Measurements from ENCODE around the gene ABCC1. TPM values are rescaled to one million over a fixed set of nuclear protein-coding genes. Genes with fewer than 3 reads are reported as not detected.

Gene ABCC1
- polyA plus RNA-seq, 1 donor from 2014 or later: 3.0 TPM

- no peaks in the 10 kb centered on the region for H3K27me3 ChIP-seq (ENCODE audit: insufficient read depth, low read depth, low read length)
- H3K4me3 ChIP-seq (ENCODE audit: low read length): no peak overlapping the region
- no peaks in the 10 kb centered on the region for H3K79me2 ChIP-seq (replicated peaks; ENCODE audit: insufficient read depth, low read length)
- TF ChIP-seq RAD21 (conservative IDR thresholded peaks at IDR 0.05) (no peak), EP300 (conservative IDR thresholded peaks at IDR 0.05; ENCODE audit: poor library complexity, severe bottlenecking) (no peak), EZH2 (IDR thresholded peaks at IDR 0.05; ENCODE audit: borderline replicate concordance, insufficient read depth, low read length, poor library complexity, severe bottlenecking) (no peak), SMC3 (conservative IDR thresholded peaks at IDR 0.05; ENCODE audit: poor library complexity) (no peak), MXI1 (conservative IDR thresholded peaks at IDR 0.05; ENCODE audit: poor library complexity, severe bottlenecking) (no peak), TAF1 (IDR thresholded peaks at IDR 0.05; ENCODE audit: low read depth) (no peak), POLR2AphosphoS5 (IDR thresholded peaks at IDR 0.05) (no peak)
- TF ChIP-seq, protein P1, sequence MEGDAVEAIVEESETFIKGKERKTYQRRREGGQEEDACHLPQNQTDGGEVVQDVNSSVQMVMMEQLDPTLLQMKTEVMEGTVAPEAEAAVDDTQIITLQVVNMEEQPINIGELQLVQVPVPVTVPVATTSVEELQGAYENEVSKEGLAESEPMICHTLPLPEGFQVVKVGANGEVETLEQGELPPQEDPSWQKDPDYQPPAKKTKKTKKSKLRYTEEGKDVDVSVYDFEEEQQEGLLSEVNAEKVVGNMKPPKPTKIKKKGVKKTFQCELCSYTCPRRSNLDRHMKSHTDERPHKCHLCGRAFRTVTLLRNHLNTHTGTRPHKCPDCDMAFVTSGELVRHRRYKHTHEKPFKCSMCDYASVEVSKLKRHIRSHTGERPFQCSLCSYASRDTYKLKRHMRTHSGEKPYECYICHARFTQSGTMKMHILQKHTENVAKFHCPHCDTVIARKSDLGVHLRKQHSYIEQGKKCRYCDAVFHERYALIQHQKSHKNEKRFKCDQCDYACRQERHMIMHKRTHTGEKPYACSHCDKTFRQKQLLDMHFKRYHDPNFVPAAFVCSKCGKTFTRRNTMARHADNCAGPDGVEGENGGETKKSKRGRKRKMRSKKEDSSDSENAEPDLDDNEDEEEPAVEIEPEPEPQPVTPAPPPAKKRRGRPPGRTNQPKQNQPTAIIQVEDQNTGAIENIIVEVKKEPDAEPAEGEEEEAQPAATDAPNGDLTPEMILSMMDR (IDR thresholded peaks at IDR 0.05; ENCODE audit: poor library complexity, severe bottlenecking): no peak
- TF ChIP-seq, protein P2, sequence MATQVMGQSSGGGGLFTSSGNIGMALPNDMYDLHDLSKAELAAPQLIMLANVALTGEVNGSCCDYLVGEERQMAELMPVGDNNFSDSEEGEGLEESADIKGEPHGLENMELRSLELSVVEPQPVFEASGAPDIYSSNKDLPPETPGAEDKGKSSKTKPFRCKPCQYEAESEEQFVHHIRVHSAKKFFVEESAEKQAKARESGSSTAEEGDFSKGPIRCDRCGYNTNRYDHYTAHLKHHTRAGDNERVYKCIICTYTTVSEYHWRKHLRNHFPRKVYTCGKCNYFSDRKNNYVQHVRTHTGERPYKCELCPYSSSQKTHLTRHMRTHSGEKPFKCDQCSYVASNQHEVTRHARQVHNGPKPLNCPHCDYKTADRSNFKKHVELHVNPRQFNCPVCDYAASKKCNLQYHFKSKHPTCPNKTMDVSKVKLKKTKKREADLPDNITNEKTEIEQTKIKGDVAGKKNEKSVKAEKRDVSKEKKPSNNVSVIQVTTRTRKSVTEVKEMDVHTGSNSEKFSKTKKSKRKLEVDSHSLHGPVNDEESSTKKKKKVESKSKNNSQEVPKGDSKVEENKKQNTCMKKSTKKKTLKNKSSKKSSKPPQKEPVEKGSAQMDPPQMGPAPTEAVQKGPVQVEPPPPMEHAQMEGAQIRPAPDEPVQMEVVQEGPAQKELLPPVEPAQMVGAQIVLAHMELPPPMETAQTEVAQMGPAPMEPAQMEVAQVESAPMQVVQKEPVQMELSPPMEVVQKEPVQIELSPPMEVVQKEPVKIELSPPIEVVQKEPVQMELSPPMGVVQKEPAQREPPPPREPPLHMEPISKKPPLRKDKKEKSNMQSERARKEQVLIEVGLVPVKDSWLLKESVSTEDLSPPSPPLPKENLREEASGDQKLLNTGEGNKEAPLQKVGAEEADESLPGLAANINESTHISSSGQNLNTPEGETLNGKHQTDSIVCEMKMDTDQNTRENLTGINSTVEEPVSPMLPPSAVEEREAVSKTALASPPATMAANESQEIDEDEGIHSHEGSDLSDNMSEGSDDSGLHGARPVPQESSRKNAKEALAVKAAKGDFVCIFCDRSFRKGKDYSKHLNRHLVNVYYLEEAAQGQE (IDR thresholded peaks at IDR 0.05; ENCODE audit: borderline replicate concordance): no peak
- no peaks in the 10 kb centered on the region for H3F3A ChIP-seq (ENCODE audit: insufficient read depth, low read length, poor library complexity, severe bottlenecking)
- H3K9me3 ChIP-seq (ENCODE audit: low read length): no peaks in the 10 kb centered on the region
- no peak overlapping the region for H3K4me2 ChIP-seq (ENCODE audit: low read length)
- no peaks in the 10 kb centered on the region for H4K20me1 ChIP-seq (ENCODE audit: insufficient read depth)
- H3K36me3 ChIP-seq (ENCODE audit: insufficient read depth, low read length): no peaks in the 10 kb centered on the region
- H2AFZ ChIP-seq (ENCODE audit: low read depth, low read length): no peak overlapping the region
- H3K9me2 ChIP-seq (ENCODE audit: insufficient read depth, low read length): no peaks in the 10 kb centered on the region
- no peak overlapping the region for H3K27ac ChIP-seq (ENCODE audit: low read length)
- no peak overlapping the region for H3K9ac ChIP-seq (ENCODE audit: low read length)
Observed at GRCh38 chr16:15913046-15913698, 36.2 kb upstream of the ABCC1 start.

GRCh38 chr16:15915555-15916081, 33.8 kb upstream of the ABCC1 start:
- Histone ChIP-seq H3K9me3 (ENCODE audit: low read length) (no peaks in the 10 kb centered on the region), H3K9me2 (ENCODE audit: insufficient read depth, low read length) (no peaks in the 10 kb centered on the region), H3K4me3 (ENCODE audit: low read length) (no peak overlapping the region), H3K36me3 (ENCODE audit: insufficient read depth, low read length) (no peaks in the 10 kb centered on the region), H3K27ac (ENCODE audit: low read length) (no peak overlapping the region), H3K9ac (ENCODE audit: low read length) (no peak overlapping the region), H3K4me2 (ENCODE audit: low read length) (no peak overlapping the region), H3F3A (ENCODE audit: insufficient read depth, low read length, poor library complexity, severe bottlenecking) (no peaks in the 10 kb centered on the region), H4K20me1 (ENCODE audit: insufficient read depth) (no peaks in the 10 kb centered on the region), H3K27me3 (ENCODE audit: insufficient read depth, low read depth, low read length) (no peaks in the 10 kb centered on the region), H3K79me2 (replicated peaks; ENCODE audit: insufficient read depth, low read length) (no peaks in the 10 kb centered on the region), H2AFZ (ENCODE audit: low read depth, low read length) (no peak overlapping the region)
- TF ChIP-seq EZH2 (IDR thresholded peaks at IDR 0.05; ENCODE audit: borderline replicate concordance, insufficient read depth, low read length, poor library complexity, severe bottlenecking): no peak
- TF ChIP-seq TAF1 (IDR thresholded peaks at IDR 0.05; ENCODE audit: low read depth): no peak
- TF ChIP-seq, protein P1 (IDR thresholded peaks at IDR 0.05; ENCODE audit: poor library complexity, severe bottlenecking): no peak
- TF ChIP-seq SMC3 (conservative IDR thresholded peaks at IDR 0.05; ENCODE audit: poor library complexity): no peak
